B cell (primary cell): ENCODE measurements around the gene CSDE1. TPM values are rescaled to one million over a fixed set of nuclear protein-coding genes. Genes with fewer than 3 reads are reported as not detected.

Experiments used
- ATAC-seq: fragments of 200-7000 bp; cut with Tn5 transposase; one replicate; pipeline ENCODE4 v1.10.0; 2021; ENCODE audit warnings: low read depth, mild to moderate bottlenecking, moderate number of reproducible peaks, moderate library complexity
- CTCF ChIA-PET: fragments of 350-600 bp; sonication (Branson Sonifier 250); formaldehyde crosslinking; loops from one replicate; lab custom pipeline; 2021; ENCODE audit warnings: antibody characterized with exemption, inconsistent platforms; lab: Charles Lee
- POLR2A ChIA-PET: fragments of 350-600 bp; sonication (Branson Sonifier 250); formaldehyde crosslinking; loops from one replicate; lab custom pipeline; 2021; ENCODE audit warnings: antibody characterized with exemption; lab: Charles Lee
- DNase-seq: peaks from one replicate; pipeline ENCODE4 v3.0.0; 2013
- H2AFZ ChIP-seq: 2 replicates; pipeline ENCODE4 v1.6.1; 2012; ENCODE audit warnings: mild to moderate bottlenecking, low read depth, low read length; ENCODE audit not compliant: insufficient read depth, poor library complexity, severe bottlenecking
- H3K27ac ChIP-seq, 2 donors: 1 replicate in 1 of 2; 2 replicates in 1 of 2; pipeline ENCODE4 v1.5.1; 2012 to 2013; ENCODE audit warnings: low read length in 2 of 2, mild to moderate bottlenecking in 2 of 2, moderate library complexity in 1 of 2
- H3K27me3 ChIP-seq, 4 experiments: fragments of 200-600 bp in 1 of 4; sonication (generic) in 1 of 4; replicated peaks in 1 of 4; 1 replicate in 2 of 4; 2 replicates in 2 of 4; pipeline versions ENCODE4 v1.6.1 to v1.7.0; 2013 to 2016; ENCODE audit warnings: low read length in 3 of 4, mild to moderate bottlenecking in 2 of 4, mixed read lengths in 1 of 4, moderate library complexity in 1 of 4; ENCODE audit not compliant: insufficient read depth in 4 of 4, control insufficient read depth in 3 of 4; ENCODE audit errors: control extremely low read depth in 1 of 4
- H3K36me3 ChIP-seq, 2 experiments: replicated peaks in 1 of 2; 1 replicate in 1 of 2; 2 replicates in 1 of 2; pipeline versions ENCODE4 v1.6.1 to v1.7.1; 2013; ENCODE audit warnings: low read length in 1 of 2; ENCODE audit not compliant: insufficient read depth in 2 of 2, control insufficient read depth in 1 of 2; ENCODE audit errors: control extremely low read depth in 1 of 2, extremely low read depth in 1 of 2
- H3K4me1 ChIP-seq, 2 donors: fragments of 200-600 bp in 1 of 2; sonication (generic) in 1 of 2; 1 replicate in 1 of 2; 2 replicates in 1 of 2; pipeline versions ENCODE4 v1.5.1 to v1.6.1; 2013 to 2017; ENCODE audit warnings: low read length in 2 of 2; ENCODE audit not compliant: control insufficient read depth in 2 of 2, insufficient read depth in 2 of 2
- H3K4me2 ChIP-seq: replicated peaks from 2 replicates; pipeline ENCODE3; 2012; ENCODE audit warnings: mild to moderate bottlenecking, low read depth, low read length; ENCODE audit not compliant: poor library complexity, severe bottlenecking
- H3K4me3 ChIP-seq, 5 experiments: fragments of 200-600 bp in 1 of 5; sonication (generic) in 1 of 5; 1 replicate in 3 of 5; 2 replicates in 2 of 5; pipeline versions ENCODE4 v1.5.1 to v1.7.0; 2011 to 2016; ENCODE audit warnings: low read length in 4 of 5, mild to moderate bottlenecking in 4 of 5, low read depth in 2 of 5, control low read depth in 1 of 5, moderate library complexity in 1 of 5; ENCODE audit not compliant: insufficient read depth in 1 of 5; ENCODE audit errors: control extremely low read depth in 1 of 5, extremely low read depth in 1 of 5
- H3K79me2 ChIP-seq: fragments of 200-600 bp; sonication (generic); one replicate; pipeline ENCODE4 v1.6.0; 2016; ENCODE audit warnings: low read length; ENCODE audit not compliant: control insufficient read depth, insufficient read depth
- H3K9ac ChIP-seq: fragments of 200-600 bp; sonication (generic); 2 replicates; pipeline ENCODE4 v1.6.1; 2017; ENCODE audit warnings: mild to moderate bottlenecking, low read length, moderate library complexity
- H3K9me3 ChIP-seq, 3 donors: one replicate each; pipeline versions ENCODE4 v1.6.1 to v1.7.1; 2013; ENCODE audit warnings: low read length in 2 of 3; ENCODE audit not compliant: control insufficient read depth in 2 of 3, insufficient read depth in 1 of 3; ENCODE audit errors: control extremely low read depth in 1 of 3
- H4K20me1 ChIP-seq: 2 replicates; pipeline ENCODE4 v1.6.0; 2012; ENCODE audit warnings: mild to moderate bottlenecking, low read length; ENCODE audit not compliant: insufficient read depth, control insufficient read depth, poor library complexity, severe bottlenecking
- H3K27ac Mint-ChIP-seq: one replicate; pipeline ENCODE4 v1.8.0; 2021; ENCODE audit warnings: mixed read lengths
- H3K27me3 Mint-ChIP-seq: one replicate; pipeline ENCODE4 v1.8.0; 2021; ENCODE audit warnings: mixed read lengths
- H3K4me1 Mint-ChIP-seq: one replicate; pipeline ENCODE4 v1.8.0; 2021; ENCODE audit warnings: mixed read lengths
- H3K4me3 Mint-ChIP-seq: one replicate; pipeline ENCODE4 v1.8.0; 2021; ENCODE audit warnings: mixed read lengths
- H3K9me3 Mint-ChIP-seq: one replicate; pipeline ENCODE4 v1.8.0; 2022; ENCODE audit warnings: mixed read lengths; ENCODE audit not compliant: insufficient read depth
- CTCF ChIP-seq: fragments of 200-600 bp; IDR thresholded peaks from one replicate; pipeline ENCODE4 v1.8.0; 2022; ENCODE audit warnings: antibody characterized with exemption, mild to moderate bottlenecking
- EZH2 ChIP-seq: IDR thresholded peaks from 2 replicates; pipeline ENCODE4 v1.6.1; 2012; ENCODE audit warnings: borderline replicate concordance, low read depth, mild to moderate bottlenecking, moderate library complexity, low read length; ENCODE audit not compliant: insufficient read depth, poor library complexity, severe bottlenecking
- WGBS: methylation state at CpG from one replicate; pipeline ENCODE4 v1.1.5; 2013; ENCODE audit warnings: missing lambda C conversion rate; ENCODE audit not compliant: insufficient coverage; 5-methylcytosine and 5-hydroxymethylcytosine counted together
- intact Hi-C: fragments of 100-400 bp; cut with micrococcal nuclease; formaldehyde crosslinking; loops from one replicate; pipeline ENCODE4 v1.10.0; 2022
- polyA plus RNA-seq: library from polyadenylated mRNA; depleted of rRNA; stranded (reverse); fragments of >200 nt; gene quantifications from 2 replicates; pipeline ENCODE4 v1.2.3, GENCODE V29; 2012
- total RNA-seq, 2 donors: library from RNA; stranded (reverse); fragments of 120-200 nt in 1 of 2; gene quantifications; 1 replicate in 1 of 2; 2 replicates in 1 of 2; pipeline versions ENCODE4 v1.2.3 to v1.2.4, GENCODE V29; 2013 to 2022

Gene CSDE1
- total and polyA plus RNA-seq, 2 donors (not counting 1 experiment from before 2014, with no cell fraction given): 114 to 454 TPM

DNA sequence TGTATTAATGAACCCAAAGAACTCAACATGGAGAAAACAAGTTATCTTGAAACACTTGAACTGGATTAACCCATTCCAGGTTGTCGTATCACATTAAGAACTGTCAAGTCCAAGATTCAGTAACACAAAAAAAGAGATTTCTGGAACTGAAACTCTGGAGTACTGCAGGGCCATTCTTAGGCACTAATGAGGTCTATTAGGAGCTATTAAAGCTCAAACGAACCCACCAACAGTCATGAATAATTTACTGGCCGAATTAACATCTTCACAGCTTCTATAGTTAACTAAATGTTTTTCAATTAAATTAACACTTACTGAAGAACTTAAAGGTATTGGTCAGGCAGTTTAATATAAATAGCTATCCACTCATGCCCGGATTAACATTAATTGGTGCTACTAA lies 4.6 kb downstream of the CSDE1 start:
- Histone ChIP-seq H3K27ac (no peak overlapping the region), H3K4me2 (peak overlapping the region; percentile 15), H3K4me3 (no peak overlapping the region), H3K9me3 (no peaks in the 10 kb centered on the region), H2AFZ (no peak overlapping the region), H4K20me1 (peaks cover 91% of the 10 kb centered on the region), H3K79me2 (peaks cover 98% of the 10 kb centered on the region), H3K36me3 (peaks cover 5 to 29% of the 10 kb centered on the region in 2 experiments), H3K4me1 (peaks cover 59 to 63% of the 10 kb centered on the region in 2 donors), H3K27me3 (no peaks in the 10 kb centered on the region), H3K9ac (no peak overlapping the region)
- ATAC-seq: no peak
- H3K27ac Mint-ChIP-seq: no peak overlapping the region
- H3K27me3 Mint-ChIP-seq: no peaks in the 10 kb centered on the region
- POLR2A ChIA-PET: no interaction called here
- intact Hi-C loops: no loop called here
- CTCF ChIA-PET: no interaction called here
- no peak for TF ChIP-seq EZH2
- TF ChIP-seq CTCF: no peak
- H3K4me3 Mint-ChIP-seq: no peak overlapping the region
- H3K9me3 Mint-ChIP-seq: no peaks in the 10 kb centered on the region
- H3K4me1 Mint-ChIP-seq: peaks cover 90% of the 10 kb centered on the region
- WGBS: 67% methylated on average over 1 of the region's 4 CpGs
- no peak for DNase-seq

DNA sequence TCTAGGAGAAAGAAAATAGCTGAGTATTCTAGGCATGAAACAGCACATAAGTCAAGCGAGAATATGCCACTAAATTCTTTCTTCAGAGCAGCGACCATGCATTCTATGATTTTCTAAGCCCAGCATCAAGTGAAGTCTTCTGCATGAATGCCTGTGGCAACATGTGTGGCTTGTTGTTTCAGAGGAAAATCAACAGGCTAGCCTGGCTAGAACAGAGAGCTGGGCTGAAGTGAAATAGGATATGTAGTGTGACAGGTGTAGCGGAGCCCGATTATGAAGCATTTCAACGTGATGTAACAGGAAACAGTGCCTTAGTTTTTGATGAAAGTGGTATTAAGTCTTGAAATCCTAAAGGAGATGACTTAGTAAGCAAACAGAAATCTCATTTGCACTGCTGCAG lies 7.0 kb downstream of the CSDE1 start:
- Histone ChIP-seq H4K20me1 (peaks cover 99% of the 10 kb centered on the region), H3K79me2 (peaks cover 100% of the 10 kb centered on the region), H3K9ac (no peak overlapping the region), H2AFZ (no peak overlapping the region), H3K4me3 (no peak overlapping the region), H3K27me3 (no peaks in the 10 kb centered on the region), H3K4me1 (peaks cover 45 to 49% of the 10 kb centered on the region in 2 donors), H3K9me3 (no peaks in the 10 kb centered on the region), H3K27ac (no peak overlapping the region), H3K36me3 (peaks cover 5 to 47% of the 10 kb centered on the region in 2 experiments), H3K4me2 (peak overlapping the region; percentile 11)
- DNase-seq: no peak
- H3K27ac Mint-ChIP-seq: no peak overlapping the region
- no peak for ATAC-seq
- peaks cover 80% of the 10 kb centered on the region for H3K4me1 Mint-ChIP-seq
- WGBS: 74% methylated on average over 4 of the region's 5 CpGs
- no peak for TF ChIP-seq CTCF
- no peak for TF ChIP-seq EZH2
- H3K9me3 Mint-ChIP-seq: no peaks in the 10 kb centered on the region
- H3K27me3 Mint-ChIP-seq: no peaks in the 10 kb centered on the region
- intact Hi-C loops: no loop called here
- no peak overlapping the region for H3K4me3 Mint-ChIP-seq
- CTCF ChIA-PET: interaction anchor here (1.7 kb wide), 1 partner anchor 10 kb away, joined by 3 read pairs; no protein-coding TSS in a partner anchor
- POLR2A ChIA-PET: interaction anchor here (0.7 kb wide), 1 partner anchor 83 kb away, joined by 4 read pairs; no protein-coding TSS in a partner anchor
